ENCODE data around the gene STOX2. TPM values are rescaled to one million over a fixed set of nuclear protein-coding genes. Genes with fewer than 3 reads are reported as not detected.

STOX2 gene
- total and polyA plus RNA-seq, 2 of the 13 experiments (the other 11 are each of a cell fraction or from before 2014, with no cell fraction given): 0.01 to 0.15 TPM

GRCh38 chr4:183875251-183875825 lies 29.8 kb upstream of the STOX2 start:
- Histone ChIP-seq H3K4me2 (ENCODE audit: low read depth, low read length) (no peak overlapping the region), H3K4me3 (replicated peaks in 1 of 3; ENCODE audit: insufficient read depth in 1 of 3, low read depth in 2 of 3, low read length in 3 of 3) (no peak overlapping the region), H3K9ac (ENCODE audit: insufficient read depth, low read depth, low read length) (no peak overlapping the region), H3K4me1 (ENCODE audit: insufficient read depth, low read length) (no peaks in the 10 kb centered on the region), H3K27me3 (ENCODE audit: control insufficient read depth in 1 of 2, insufficient read depth in 2 of 2, low read length in 2 of 2) (peaks cover 1 to 17% of the 10 kb centered on the region in 2 experiments; a peak in 1 of 5 replicates), H3K9me3 (ENCODE audit: low read length) (no peaks in the 10 kb centered on the region), H3K27ac (ENCODE audit: extremely low read length, insufficient read depth, low read length) (no peak overlapping the region), H4K20me1 (ENCODE audit: insufficient read depth, low read length) (no peaks in the 10 kb centered on the region), H3K36me3 (replicated peaks in 1 of 2; ENCODE audit: control insufficient read depth in 1 of 2, insufficient read depth in 2 of 2, low read length in 2 of 2) (no peaks in the 10 kb centered on the region), H3K79me2 (ENCODE audit: insufficient read depth, low read length) (no peaks in the 10 kb centered on the region), H2AFZ (ENCODE audit: low read length) (no peak overlapping the region)
- in situ Hi-C loops (cut with HindIII; ENCODE audit: extremely low pct_ligation_motif_present, low pct_unique_long_range_greater_than_20kb) (no loop called here), intact Hi-C loops (cut with micrococcal nuclease; ENCODE audit: unreplicated experiment) (no loop called here)
- WGBS (ENCODE audit: low lambda C conversion rate): 44% methylated on average over 10 of the region's 10 CpGs
- POLR2A ChIA-PET: no interaction called here
- CTCF ChIA-PET (ENCODE audit: low intra/inter-chr PET ratio, low total read pairs): no interaction called here
- DNase-seq (ENCODE audit: low spot score) (no peak), FAIRE-seq (no peak), ATAC-seq (no peak)
- no TSS peak for BruUV-seq (replicated peaks)
- TF ChIP-seq EED (CRISPR knock-in tag; IDR thresholded peaks at IDR 0.05): no peak
- TF ChIP-seq SATB2 (CRISPR knock-in tag; IDR thresholded peaks at IDR 0.05): no peak

GRCh38 chr4:183876268-183876934 lies 28.7 kb upstream of the STOX2 start:
- no peak overlapping the region for H3K9ac ChIP-seq (ENCODE audit: insufficient read depth, low read depth, low read length)
- H2AFZ ChIP-seq (ENCODE audit: low read length): peak overlapping the region; percentile 28
- H3K4me2 ChIP-seq (ENCODE audit: low read depth, low read length): peak overlapping the region; percentile 9; the same call in 1 of the 2 replicates
- H3K9me3 ChIP-seq (ENCODE audit: low read length): no peaks in the 10 kb centered on the region
- no peaks in the 10 kb centered on the region for H4K20me1 ChIP-seq (ENCODE audit: insufficient read depth, low read length)
- no peak overlapping the region for H3K27ac ChIP-seq (ENCODE audit: extremely low read length, insufficient read depth, low read length)
- DNase-seq (ENCODE audit: low spot score) (no peak), ATAC-seq (peak; percentile 38; the same call in 2 of the 3 replicates), FAIRE-seq (no peak)
- POLR2A ChIA-PET: no interaction called here
- intact Hi-C loops (cut with micrococcal nuclease; ENCODE audit: unreplicated experiment): no loop called here
- no peaks in the 10 kb centered on the region for H3K4me1 ChIP-seq (ENCODE audit: insufficient read depth, low read length)
- CTCF ChIA-PET (ENCODE audit: low intra/inter-chr PET ratio, low total read pairs): no interaction called here
- peak; percentile 72 for TF ChIP-seq CREB1 (IDR thresholded peaks at IDR 0.05)
- no peak for TF ChIP-seq CREB1 (CRISPR knock-in tag; IDR thresholded peaks at IDR 0.05)
- TF ChIP-seq ATF7 (IDR thresholded peaks at IDR 0.05): peak; percentile 53
- TF ChIP-seq ATF7 (CRISPR knock-in tag; IDR thresholded peaks at IDR 0.05): no peak
- no peak for TF ChIP-seq ZNF879 (CRISPR knock-in tag; IDR thresholded peaks at IDR 0.05)
- TF ChIP-seq TP53 (CRISPR knock-in tag; conservative IDR thresholded peaks at IDR 0.05): no peak
- H3K36me3 ChIP-seq (replicated peaks in 1 of 2; ENCODE audit: control insufficient read depth in 1 of 2, insufficient read depth in 2 of 2, low read length in 2 of 2): no peaks in the 10 kb centered on the region
- in situ Hi-C loops (cut with HindIII; ENCODE audit: extremely low pct_ligation_motif_present, low pct_unique_long_range_greater_than_20kb): no loop called here
- no peaks in the 10 kb centered on the region for H3K79me2 ChIP-seq (ENCODE audit: insufficient read depth, low read length)
- H3K4me3 ChIP-seq (replicated peaks in 1 of 3; ENCODE audit: insufficient read depth in 1 of 3, low read depth in 2 of 3, low read length in 3 of 3): peak overlapping the region in 2 of 3 experiments; percentile 4 to 33; a peak in 2 of 6 replicates
- BruUV-seq (replicated peaks): no TSS peak
- WGBS (ENCODE audit: low lambda C conversion rate): 45% methylated on average over 9 of the region's 18 CpGs
- peaks cover 1 to 17% of the 10 kb centered on the region in 2 experiments; a peak in 1 of 5 replicates for H3K27me3 ChIP-seq (ENCODE audit: control insufficient read depth in 1 of 2, insufficient read depth in 2 of 2, low read length in 2 of 2)
